Measurements from ENCODE around the gene LMX1A. TPM values are rescaled to one million over a fixed set of nuclear protein-coding genes. Genes with fewer than 3 reads are reported as not detected.

Gene LMX1A
- total RNA-seq, 2 donors from 2014 or later: 0.22 to 0.64 TPM

DNA sequence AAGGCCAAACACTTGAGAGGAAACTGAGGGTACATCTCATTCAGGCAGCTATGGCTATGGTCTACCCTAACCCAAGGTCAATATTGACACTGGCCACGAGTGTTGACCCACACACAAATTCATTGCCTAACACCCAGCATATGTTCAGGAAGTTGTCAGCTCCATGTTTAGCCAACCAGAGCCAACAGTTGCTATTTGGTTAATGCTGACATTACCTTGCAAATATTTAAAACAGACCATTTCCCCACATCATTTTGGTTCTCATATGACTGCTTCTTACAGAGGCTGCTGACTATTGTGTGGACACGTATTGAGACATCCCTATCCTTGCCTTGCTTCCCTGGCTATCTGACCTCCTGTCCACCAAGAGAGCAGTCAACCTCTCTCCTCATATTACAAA lies 97.3 kb downstream of the LMX1A start:
- TF ChIP-seq CTCF (IDR thresholded peaks at IDR 0.05): no peak
- Histone ChIP-seq H3K36me3 (no peaks in the 10 kb centered on the region), H3K9ac (ENCODE audit: low read depth in 2 of 2, low read length in 2 of 2) (no peak overlapping the region), H3K9me3 (no peaks in the 10 kb centered on the region), H3K27me3 (no peaks in the 10 kb centered on the region), H3K4me1 (no peaks in the 10 kb centered on the region), H3K27ac (no peak overlapping the region), H3K4me3 (no peak overlapping the region)
- intact Hi-C loops (cut with DNase I): loop anchor here (5.0 kb wide), 1 partner anchor 333 kb away; no protein-coding TSS in a partner anchor
- no peak for DNase-seq

DNA sequence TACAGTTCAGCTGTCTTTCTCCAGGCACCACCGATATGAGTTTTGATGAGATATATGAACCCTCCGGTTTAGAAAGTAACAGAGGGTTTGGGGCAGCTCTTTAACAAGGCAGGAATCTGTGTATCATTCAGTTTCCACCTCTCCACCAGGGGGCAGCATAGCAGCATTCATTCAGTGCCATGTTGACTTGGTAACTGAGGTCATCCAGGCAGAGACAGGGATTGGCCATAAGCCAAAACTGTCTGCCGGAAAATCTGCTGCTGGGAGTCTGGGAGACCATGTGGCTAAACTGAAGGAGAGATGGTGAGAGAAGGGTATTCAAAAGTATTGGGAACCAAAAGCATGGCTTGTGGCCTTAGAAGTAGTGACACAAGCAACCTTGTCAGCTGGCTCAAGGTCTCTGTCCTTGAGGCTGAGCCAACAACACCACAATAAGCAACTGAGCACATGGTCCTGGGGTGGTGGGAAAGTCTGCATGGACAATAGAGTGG lies 98.5 kb downstream of the LMX1A start:
- no peaks in the 10 kb centered on the region for H3K36me3 ChIP-seq
- H3K27me3 ChIP-seq: no peaks in the 10 kb centered on the region
- H3K9me3 ChIP-seq: no peaks in the 10 kb centered on the region
- intact Hi-C loops (cut with DNase I): loop anchor here (5.0 kb wide), 1 partner anchor 334 kb away; no protein-coding TSS in a partner anchor
- H3K4me3 ChIP-seq: no peak overlapping the region
- DNase-seq: peak; percentile 90
- H3K9ac ChIP-seq (ENCODE audit: low read depth in 2 of 2, low read length in 2 of 2): no peak overlapping the region
- TF ChIP-seq CTCF (IDR thresholded peaks at IDR 0.05): peak; percentile 66
- H3K27ac ChIP-seq: no peak overlapping the region
- H3K4me1 ChIP-seq: no peaks in the 10 kb centered on the region

- H3K27me3 ChIP-seq: no peaks in the 10 kb centered on the region
- intact Hi-C loops (cut with DNase I): loop anchor here (5.0 kb wide), 1 partner anchor 337 kb away; no protein-coding TSS in a partner anchor
- no peak overlapping the region for H3K27ac ChIP-seq
- H3K9ac ChIP-seq (ENCODE audit: low read depth in 2 of 2, low read length in 2 of 2): no peak overlapping the region
- no peaks in the 10 kb centered on the region for H3K9me3 ChIP-seq
- DNase-seq: no peak
- no peaks in the 10 kb centered on the region for H3K36me3 ChIP-seq
- no peaks in the 10 kb centered on the region for H3K4me1 ChIP-seq
- no peak overlapping the region for H3K4me3 ChIP-seq
- no peak for TF ChIP-seq CTCF (IDR thresholded peaks at IDR 0.05)
Observed at GRCh38 chr1:165254896-165255625, 101.5 kb downstream of the LMX1A start.

DNA sequence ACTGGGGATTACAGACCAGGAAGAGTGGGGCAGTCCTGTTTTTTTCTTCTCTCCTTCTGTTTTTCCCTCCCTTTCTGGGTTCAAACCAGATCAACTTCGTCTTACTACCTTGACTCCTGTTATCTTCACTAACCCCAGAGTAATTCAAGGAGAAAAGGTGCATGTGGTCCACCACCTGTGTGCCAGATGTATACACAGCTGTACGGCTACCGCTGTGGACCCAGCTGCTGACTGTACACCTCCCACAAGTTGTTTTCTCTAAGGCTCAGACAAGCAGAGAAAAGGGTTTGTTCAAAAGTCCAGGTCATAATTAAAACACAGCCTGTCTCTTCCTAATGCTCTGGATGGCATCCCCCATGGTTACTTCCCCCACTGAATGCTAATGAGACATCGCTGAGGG lies 102.1 kb downstream of the LMX1A start:
- intact Hi-C loops (cut with DNase I): no loop called here

DNA sequence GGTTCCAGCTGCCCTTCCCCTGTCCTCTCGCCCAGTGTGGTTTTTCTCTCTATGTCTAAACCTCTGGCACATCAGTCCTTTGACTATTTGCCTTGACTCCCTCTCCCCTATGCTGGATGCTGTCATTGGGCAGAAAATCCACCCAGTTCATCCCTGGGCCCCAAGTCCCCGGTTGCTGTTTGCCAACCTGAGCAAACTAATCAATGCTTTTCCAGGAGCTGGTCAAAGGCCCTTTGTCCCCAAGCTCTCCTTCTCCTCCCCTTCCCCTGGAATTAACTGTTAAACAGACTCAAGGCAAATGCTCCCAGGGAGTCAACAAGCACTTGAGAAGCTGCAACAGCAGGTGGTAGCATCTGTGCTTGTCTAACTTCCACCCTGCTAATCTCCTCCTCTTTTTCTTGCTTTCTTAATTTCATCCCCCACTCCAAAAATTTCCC lies 102.7 kb downstream of the LMX1A start:
- no peak for TF ChIP-seq CTCF (IDR thresholded peaks at IDR 0.05)
- DNase-seq: no peak
- H3K36me3 ChIP-seq: no peaks in the 10 kb centered on the region
- H3K4me1 ChIP-seq: no peaks in the 10 kb centered on the region
- H3K27ac ChIP-seq: no peak overlapping the region
- H3K9ac ChIP-seq (ENCODE audit: low read depth in 2 of 2, low read length in 2 of 2): no peak overlapping the region
- H3K27me3 ChIP-seq: no peaks in the 10 kb centered on the region
- intact Hi-C loops (cut with DNase I): no loop called here
- no peak overlapping the region for H3K4me3 ChIP-seq
- H3K9me3 ChIP-seq: no peaks in the 10 kb centered on the region

More for the DNA sequence above, 102.1 kb downstream of the LMX1A start:
- Histone ChIP-seq H3K27ac (no peak overlapping the region), H3K9me3 (no peaks in the 10 kb centered on the region), H3K9ac (ENCODE audit: low read depth in 2 of 2, low read length in 2 of 2) (no peak overlapping the region), H3K27me3 (no peaks in the 10 kb centered on the region), H3K4me1 (no peaks in the 10 kb centered on the region), H3K4me3 (no peak overlapping the region), H3K36me3 (no peaks in the 10 kb centered on the region)
- TF ChIP-seq CTCF (IDR thresholded peaks at IDR 0.05): no peak
- DNase-seq: no peak

Measured in colonic mucosa (tissue), 4 donors.